GM13977 (cell line): ENCODE measurements around the gene SLC4A2.

ENCODE experiments used
- DNase-seq: peaks from one replicate; pipeline ENCODE4 v3.0.0; 2012; ENCODE audit warnings: low spot score
- CTCF ChIP-seq: IDR thresholded peaks from 2 replicates; pipeline ENCODE4 v1.5.1; 2012; ENCODE audit warnings: mild to moderate bottlenecking, control low read depth; ENCODE audit not compliant: insufficient read depth; ENCODE audit errors: extremely low read depth, missing control alignments
- in situ Hi-C: fragments of 300-500 bp; cut with MboI; formaldehyde crosslinking; loops from one replicate; pipeline ENCODE4 v1.12.0; 2022; ENCODE audit warnings: low sequenced_read_pairs, low pct_unique_long_range_greater_than_20kb, mixed read lengths, inconsistent platforms; ENCODE audit not compliant: unreplicated experiment

Gene SLC4A2

GRCh38 chr7:151117565-151117964 lies 58.2 kb downstream of the SLC4A2 start:
- no peak for DNase-seq
- TF ChIP-seq CTCF, result no peak
- in situ Hi-C loops, result no loop called here

- in situ Hi-C loops, result no loop called here
- no peak for TF ChIP-seq CTCF
- DNase-seq, result no peak
Observed at GRCh38 chr7:151118108-151119054, 59.0 kb downstream of the SLC4A2 start.

GRCh38 chr7:151119055-151119415 lies 59.6 kb downstream of the SLC4A2 start:
- TF ChIP-seq CTCF, result no peak
- in situ Hi-C loops, result no loop called here

GRCh38 chr7:151119902-151120301 lies 60.5 kb downstream of the SLC4A2 start:
- in situ Hi-C loops, result no loop called here
- no peak for TF ChIP-seq CTCF
- DNase-seq, result no peak

More at GRCh38 chr7:151119055-151119415, 59.6 kb downstream of the SLC4A2 start:
- no peak for DNase-seq

GRCh38 chr7:151120896-151121295 lies 61.5 kb downstream of the SLC4A2 start:
- TF ChIP-seq CTCF, result no peak
- in situ Hi-C loops, result no loop called here
- DNase-seq, result no peak

GRCh38 chr7:151121380-151122170 lies 62.2 kb downstream of the SLC4A2 start:
- in situ Hi-C loops, result no loop called here

More at GRCh38 chr7:151121380-151122170, 62.2 kb downstream of the SLC4A2 start:
- no peak for TF ChIP-seq CTCF
- DNase-seq, result no peak
